HG03280 (cell line): ENCODE measurements around the gene EVC.

Experiments
- ATAC-seq: cut with Tn5 transposase; IDR thresholded peaks from one replicate; pipeline ENCODE4 v1.9.1; 2021; ENCODE audit warnings: mild to moderate bottlenecking, moderate library complexity; ENCODE audit not compliant: unreplicated experiment

The EVC gene

DNA sequence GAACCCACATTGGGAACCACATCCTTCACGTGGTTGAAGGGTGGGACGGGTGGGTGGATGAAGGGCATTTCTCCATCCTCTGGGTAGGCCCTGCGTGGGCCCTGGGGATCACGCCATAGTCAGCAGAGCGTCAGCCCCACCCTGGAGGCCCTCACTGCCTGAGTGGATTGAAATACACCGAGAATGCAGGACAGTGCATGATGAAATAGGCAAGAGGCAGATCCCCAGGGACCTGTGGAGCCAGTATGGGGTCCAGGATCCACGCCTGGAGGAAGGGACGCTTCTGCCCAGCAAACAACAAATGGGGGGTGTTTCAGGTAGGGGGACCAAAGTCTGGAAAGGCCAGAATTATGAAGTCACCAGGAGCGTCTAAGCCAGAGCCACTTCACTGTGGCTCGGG is 19.4 kb downstream of the EVC start:
- ATAC-seq: no peak

DNA sequence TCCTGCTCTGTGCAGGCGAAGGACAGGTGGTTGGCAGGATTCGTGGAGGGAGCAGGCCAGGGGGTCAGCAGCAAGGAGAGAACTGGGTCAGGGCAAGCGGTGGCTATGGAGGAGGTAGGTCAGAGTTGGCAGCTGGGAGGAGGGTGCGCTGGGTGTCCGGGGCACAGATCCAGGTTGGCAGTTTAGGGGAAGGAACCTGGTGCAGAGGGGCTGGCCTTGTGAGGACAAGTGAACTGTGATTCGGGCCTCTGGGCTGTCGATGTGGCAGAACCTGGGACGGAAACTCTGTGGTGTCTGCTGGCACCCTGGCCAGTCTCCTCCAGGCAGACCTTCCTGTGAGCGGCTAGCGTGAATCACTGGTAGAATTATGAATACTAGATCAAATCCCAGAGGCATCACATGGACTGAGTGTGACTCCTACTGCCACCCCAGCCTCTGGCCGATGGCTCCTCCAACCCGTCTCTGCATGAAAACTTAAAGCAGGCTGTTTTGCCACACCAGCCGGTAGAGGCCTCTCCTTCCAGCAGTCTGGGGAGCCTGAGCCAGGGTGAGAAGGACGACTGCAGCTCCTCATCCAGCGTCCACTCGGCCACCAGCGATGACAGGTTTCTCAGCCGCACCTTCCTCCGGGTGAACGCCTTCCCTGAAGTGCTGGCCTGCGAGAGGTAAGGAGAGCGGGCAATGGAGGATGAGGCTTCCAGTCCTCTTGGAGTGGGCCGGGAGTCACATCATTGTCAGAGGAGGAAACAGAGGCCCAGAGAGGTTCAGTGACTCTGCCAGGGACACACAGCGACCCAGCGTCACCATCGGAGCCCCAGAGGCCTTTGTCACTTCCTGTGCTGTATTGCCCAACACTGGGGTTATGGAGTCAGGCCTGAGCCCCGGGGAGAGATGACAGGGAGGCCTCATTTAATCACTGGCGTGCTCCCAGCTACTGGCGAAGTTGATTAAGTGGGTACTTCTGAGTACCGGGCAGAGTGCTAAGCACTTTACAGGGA is 20.3 kb downstream of the EVC start:
- no peak for ATAC-seq

DNA sequence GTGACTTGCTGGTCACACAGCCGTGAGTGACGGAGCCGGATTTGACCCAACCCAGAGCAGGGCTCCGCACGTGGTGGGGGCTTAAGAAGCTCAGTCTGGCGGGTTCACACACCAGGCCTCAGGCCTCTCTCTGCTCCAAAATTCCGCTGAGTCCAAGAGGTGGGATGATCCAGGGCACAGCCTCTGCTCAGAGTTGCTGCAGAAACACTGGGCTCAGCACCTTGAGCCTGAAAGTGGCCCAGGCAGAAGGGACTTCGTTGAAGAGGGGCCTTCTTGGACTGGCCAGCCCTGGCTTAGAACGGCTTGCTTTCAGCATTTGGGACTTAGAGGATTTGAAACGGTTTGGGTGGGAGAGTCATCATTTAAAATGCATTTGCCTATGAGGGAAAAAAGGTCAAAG is 21.2 kb downstream of the EVC start:
- no peak for ATAC-seq

DNA sequence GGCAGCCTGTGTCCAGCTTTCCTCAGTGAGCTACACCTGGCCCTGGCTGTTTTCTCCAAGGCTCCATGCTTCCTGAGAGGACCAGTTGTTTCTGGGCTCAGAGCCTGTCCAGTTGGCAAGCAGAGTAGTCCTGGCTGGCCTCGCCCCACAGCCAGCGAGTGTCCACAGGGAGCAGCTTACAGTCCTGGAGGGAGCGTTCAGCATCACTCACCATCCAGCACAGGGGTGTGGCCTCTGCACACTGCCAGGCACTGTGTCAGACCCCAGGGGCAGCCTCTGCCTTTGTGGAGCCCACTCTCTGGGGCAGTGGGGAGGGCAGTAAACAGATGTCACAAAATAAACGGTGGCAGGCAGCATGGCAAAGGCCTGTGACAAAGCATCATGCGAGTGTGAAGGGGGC is 23.9 kb downstream of the EVC start:
- ATAC-seq: no peak

DNA sequence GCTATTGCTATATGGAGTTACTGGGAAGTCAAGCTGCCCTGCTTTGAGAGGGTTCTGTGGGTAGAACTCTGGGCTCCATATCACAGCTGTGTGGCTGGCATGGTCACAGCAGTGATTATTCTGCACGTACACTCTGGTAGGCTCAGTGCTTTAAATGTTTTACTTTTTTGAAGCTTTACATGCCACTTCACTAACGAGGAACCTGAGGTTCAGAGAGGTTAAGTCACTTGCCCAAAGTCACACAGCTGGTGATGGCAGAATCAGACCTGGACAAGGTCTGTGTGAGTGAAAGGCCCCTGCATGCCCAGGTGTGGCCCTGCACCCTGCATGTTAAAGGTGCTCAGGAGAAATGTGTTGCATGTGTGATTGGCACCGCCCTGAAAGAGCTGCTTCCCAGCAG is 24.5 kb downstream of the EVC start:
- no peak for ATAC-seq

DNA sequence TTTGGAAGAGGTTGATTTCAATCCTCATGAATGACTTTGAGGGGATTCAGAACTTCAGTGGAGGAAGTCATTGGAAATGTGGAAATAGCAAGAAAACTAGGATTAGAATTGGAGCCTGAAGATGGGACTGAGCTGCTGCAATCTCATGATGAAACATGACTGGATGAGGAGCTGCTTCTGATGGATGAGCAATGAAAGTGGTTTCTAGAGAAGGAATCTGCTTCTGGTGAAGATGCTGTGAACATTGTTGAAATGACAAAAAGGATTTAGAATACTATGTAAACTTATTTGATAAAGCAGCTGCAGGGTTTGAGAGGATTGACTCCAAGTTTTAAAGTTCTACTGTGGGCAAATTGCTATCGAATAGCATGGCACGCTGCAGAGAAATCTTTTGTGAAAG is 27.1 kb downstream of the EVC start:
- ATAC-seq: no peak

DNA sequence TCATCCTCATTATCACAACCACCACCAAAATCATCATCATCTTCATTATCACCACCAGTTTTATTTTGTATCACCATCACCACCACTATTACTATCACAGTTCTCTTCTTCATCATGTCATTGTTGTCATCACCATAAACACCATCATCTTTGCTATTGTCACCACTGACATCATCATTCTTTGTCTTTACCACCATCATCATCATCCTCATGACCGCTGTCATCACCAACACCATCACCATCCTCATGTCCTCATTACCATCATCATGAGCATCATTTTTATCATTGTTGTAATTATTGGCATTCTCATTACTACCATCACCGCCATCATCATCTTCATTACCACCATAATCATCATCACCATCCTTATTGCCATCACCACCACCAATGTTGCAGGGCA is 31.4 kb downstream of the EVC start:
- no peak for ATAC-seq

DNA sequence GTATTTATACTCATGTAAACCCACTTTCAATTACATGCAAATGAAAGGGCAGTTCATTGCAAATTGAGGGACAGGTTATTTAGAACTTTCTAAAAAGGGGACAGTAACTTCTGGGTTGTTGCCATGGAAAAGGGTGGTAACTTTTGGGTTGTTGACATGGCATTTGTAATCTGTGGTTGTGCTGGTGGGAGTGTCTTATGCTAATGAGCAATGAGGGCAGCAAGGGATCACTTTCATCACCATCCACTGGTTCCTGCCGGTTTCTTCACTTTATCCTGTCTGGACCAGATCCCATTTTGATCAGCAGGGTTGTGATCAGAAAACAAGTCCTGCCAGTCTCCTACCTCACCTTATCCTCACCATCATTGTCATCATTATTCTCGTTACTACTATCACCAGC is 32.0 kb downstream of the EVC start:
- ATAC-seq: no peak

DNA sequence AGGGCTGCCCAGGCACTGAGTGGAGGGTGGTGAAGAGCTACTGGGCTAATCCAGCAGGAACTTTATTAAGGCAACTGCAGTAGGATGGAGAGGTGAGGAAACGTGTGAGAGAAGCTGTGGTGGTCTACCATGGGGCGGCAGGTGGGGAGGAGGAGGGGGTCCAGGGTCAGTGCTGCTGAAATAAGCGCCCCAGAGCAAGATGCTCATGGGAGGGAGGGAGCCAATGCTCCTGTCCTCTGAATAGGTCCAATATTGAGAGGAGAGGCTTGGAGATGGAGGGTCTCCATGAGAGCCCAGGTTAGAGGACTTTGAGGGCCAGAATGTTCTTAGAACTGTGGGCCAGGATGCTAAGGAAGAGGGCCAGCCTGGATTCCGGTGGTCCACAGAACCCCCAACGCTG is 35.2 kb downstream of the EVC start:
- ATAC-seq: no peak

DNA sequence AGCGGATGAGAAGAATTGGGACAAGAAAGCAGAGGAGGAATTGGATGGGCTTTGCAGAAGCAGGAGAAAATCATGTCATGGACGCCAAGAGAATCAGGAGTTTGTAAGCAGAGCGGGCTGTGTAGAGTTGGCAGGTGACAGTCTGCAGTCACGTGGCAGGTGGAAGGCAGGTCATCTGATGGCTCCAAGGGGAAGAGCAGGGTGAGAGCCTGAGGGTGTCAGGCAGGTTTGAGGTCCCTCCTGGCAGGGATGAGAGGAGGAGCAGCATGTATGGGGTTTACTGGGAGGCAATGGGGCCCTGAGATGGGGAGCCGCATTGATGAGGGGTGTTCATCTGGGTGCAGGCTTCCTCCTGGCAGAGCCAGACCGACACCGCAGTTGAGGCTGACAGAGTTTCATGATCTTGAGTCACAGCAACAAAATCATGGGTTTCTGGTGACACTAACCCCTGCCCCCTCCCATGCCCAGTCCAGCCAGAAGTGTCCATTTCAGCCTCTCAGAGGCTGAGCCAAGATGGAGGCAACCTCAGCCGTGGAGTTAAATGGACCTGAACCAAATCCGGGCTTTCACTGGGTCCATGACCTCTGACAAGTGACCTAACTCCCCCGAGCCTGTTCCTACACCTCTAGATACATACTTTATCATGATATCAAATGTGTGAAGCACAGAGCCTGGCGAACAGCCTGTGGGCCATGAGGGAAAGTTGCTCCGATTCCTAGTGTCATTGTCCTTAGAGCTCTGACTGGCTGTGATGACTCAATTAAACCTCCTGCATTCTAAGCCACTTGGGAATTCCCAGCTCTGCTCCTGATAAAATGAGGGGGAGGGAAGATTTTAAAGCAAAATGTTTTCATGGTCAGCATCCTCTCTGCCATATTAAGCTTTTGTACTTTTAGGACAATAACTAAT is 36.1 kb downstream of the EVC start:
- no peak for ATAC-seq

DNA sequence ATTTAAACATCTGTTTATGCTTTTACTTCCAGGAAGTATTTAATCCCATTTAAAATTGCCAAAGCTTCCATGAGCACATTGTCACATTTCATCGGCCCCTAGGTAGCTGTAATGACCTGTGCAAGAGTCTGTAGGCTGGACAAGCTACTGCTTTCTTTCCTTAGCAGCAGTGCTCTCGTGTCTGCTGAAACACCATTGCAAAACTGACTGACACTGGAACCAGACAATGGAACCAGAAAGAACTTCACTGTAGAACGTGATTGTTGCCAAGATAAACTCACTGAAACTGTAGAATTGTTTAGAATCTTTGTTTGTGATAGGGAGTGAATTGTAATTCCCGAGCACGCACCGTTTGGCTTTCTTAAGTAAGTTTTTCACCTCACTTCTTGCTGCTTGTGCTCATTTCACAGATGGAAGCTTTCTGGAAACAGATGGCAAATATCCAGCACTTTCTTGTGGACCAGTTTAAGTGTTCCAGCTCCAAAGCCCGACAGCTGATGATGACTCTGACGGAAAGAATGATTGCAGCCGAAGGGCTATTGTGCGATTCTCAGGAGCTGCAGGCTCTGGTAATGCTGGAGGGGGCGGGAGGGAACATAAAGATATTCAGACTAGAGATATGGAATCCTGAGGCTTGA is 36.9 kb downstream of the EVC start:
- ATAC-seq: no peak

DNA sequence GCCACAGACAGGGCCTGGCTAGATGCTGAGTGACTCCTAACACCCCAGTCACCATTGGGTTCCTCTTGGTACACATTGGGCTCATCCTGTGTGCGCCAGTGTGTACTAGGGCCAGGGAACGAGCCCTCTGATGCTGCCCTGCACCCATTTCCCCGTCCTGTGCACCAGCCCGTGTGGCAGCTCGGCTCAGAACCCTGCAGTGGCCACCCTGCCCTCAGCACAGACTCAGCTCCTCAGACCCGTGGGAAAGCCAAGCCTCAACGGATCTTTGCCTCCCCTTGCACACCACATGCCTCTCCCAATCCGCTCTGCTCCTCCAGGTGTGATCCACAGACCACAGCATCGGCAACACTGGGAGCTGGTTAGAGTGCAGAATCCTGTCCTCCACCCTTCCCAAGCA is 38.6 kb downstream of the EVC start:
- no peak for ATAC-seq

DNA sequence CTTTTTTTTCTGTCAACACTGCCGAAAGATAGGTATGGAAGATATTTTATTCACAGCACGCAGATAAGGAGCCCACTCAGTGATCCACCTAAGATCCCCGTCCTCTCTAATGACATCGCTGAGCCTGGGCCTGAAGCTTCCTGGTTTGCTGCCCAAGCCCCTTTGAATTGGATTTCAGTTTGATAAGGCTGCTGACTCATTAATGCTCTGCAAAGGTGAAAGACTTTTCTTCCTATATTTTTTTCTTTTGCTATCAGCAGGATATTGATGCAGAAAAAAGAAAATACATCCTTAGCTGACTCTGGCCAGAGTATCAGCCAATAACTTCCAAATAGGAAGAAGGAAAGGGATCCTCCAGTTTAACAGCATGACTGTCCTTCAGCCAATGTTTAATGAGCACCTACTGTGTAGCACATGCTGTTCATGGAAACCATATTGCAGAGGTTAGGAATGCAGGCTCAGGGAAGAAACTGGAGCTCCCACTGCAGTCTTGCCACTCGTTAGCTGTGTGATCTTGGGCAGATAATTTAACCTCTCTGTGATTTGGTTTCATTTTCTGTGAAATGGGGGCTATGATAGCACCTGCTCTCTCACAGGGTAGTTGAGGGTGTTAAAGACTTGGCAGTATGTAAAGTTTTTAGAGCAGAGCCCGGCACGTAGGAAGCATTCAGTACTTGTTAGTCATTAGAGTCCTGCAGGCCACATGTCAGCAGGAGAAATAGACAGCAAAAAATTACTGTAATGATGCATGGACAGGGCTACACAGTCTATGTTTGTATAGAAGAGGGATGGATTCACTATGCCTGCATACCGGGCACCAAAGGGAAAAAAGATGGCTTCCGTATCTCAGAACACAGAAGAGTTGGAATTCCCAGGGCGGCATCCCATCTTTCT is 39.3 kb downstream of the EVC start:
- no peak for ATAC-seq

DNA sequence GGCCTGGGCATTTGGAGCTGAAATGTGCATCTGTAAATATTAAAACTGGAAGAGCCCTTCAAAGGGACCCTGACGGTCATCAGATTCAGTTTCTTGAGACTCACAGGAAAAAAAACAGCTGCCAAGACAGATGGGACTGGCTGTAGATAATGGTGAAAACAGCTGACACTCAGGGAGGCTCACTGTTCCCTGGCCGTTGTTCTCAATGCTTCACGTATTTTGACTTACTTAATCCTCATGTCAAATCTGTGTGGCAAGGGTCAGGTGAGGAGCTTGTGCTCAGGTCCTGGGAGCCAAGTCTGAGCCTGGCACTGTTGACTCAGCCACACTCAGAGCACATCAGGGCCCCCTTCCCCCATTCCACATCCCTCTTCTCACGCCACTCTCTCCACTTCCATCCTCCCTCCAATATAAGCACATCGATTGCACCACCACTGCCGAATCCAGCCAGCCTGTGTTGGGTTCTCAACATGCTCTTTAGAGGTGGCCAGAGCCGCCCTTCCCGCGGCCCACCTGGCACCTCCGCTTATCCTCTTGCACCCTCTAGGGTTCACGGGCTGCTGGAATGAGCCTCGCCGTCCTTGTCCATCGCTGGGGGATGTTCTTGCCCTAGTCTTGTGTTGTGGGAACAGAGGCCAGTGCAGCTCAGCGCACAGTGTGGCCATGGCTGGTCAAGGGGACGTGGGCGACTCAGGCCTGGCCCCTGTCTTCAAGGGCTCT is 40.1 kb downstream of the EVC start:
- no peak for ATAC-seq

DNA sequence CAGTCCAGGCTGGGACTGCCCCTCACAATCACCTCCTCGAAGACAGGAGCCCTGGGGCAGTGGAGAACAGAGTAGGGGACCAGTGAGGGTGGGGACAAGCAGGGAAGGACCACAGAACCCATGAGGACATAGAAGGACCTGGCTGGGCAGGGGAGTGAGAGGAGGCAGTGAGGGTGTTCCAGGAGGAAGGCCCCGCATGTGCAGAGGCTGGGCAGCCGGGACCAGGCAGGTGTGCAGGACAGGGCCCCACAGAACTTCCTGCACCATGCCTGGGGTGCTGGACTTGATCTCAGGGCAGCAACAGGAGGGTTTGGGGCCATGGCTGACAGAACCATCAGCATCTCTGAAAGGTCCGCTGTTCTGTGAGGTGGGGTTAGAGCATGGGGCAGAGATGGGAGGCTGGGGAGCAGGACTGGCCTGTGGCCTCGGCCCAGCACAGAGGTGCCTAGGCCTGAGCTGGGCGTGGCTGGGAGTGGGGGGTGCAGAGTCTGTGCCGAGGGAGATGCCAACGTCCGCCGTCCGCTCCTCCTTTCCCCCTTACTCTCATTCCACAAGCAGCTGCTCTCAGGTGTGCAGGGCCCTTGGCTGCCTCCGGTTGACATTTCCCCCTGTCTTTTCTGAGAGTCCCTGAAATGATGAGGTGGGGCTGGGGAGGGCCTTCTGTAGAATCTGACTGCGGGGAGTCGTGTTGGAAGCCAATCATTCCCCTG is 40.8 kb downstream of the EVC start:
- ATAC-seq: no peak

DNA sequence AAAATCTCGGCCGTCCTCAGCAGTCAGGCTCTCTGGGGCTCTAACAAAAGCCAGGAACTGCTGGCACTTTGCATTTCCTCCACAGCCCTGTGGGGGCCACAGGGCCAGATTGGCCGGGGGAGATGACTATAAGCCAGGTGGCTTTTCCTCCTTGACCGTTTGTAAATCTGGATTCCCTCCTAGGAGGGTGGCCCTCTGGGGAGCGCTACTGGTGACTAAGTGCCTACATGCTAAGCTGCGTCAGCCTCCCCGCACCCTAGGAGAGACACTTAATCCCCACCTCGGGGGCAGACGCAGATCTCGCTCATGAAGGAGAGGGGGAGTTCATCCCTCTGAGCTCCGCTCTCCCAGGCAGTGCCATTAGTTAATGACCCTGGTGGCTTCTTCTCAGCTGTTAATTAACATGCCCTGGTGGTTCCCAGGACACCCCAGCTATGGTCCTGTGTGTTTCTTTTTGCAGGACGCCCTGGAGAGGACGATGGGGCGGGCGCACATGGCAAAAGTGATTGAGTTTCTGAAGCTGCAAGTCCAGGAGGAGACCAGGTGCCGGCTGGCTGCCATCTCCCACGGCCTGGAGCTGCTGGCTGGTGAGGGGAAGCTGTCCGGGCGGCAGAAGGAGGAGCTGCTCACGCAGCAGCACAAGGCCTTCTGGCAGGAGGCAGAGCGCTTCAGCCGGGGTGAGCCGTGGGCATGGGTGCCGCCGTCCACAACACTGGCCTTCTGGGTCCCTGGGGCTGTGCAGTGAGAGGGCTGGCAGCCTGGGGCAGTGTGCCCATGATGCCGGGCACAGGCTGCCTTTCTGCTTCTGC is 41.6 kb downstream of the EVC start:
- ATAC-seq: no peak

DNA sequence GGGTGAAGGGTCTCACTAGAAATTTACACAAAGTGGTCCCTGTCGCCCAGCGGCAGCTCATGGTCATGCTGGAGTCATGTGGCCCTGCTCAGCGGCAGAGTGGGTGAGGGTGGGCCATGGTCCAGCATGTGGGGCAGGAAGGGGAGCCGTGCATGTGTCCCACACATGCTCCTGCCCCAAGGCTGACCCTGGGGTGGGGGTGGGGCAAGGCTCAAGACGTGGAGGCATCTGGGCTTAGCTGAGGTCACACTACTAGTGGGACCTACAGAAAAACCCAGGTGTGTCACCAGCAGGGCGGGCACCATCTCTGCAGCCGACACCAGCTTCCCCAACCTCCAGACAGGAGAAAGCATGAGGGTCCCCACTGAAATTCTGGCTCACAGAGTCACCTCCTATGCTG is 42.4 kb downstream of the EVC start:
- ATAC-seq: no peak
